GM12874 (cell line): ENCODE results near the gene PTGES3.

Experiments
- CTCF ChIP-seq: IDR thresholded peaks from 2 replicates; pipeline ENCODE4 v1.5.1; 2011; ENCODE audit warnings: low read depth, mild to moderate bottlenecking, control low read depth, low read length, moderate library complexity; ENCODE audit not compliant: insufficient read depth

Gene PTGES3

GRCh38 chr12:56723352-56723751, 35.3 kb upstream of the PTGES3 start:
- TF ChIP-seq CTCF, result no peak

- TF ChIP-seq CTCF, result no peak
These were observed 34.7 kb upstream of the PTGES3 start for GRCh38 chr12:56722832-56723231.

- no peak for TF ChIP-seq CTCF
These were observed 33.6 kb upstream of the PTGES3 start for GRCh38 chr12:56721721-56722120.

- TF ChIP-seq CTCF, result no peak
These were observed 33.1 kb upstream of the PTGES3 start for GRCh38 chr12:56721216-56721615.

- no peak for TF ChIP-seq CTCF
These were observed 32.7 kb upstream of the PTGES3 start for GRCh38 chr12:56720731-56721151.

GRCh38 chr12:56719056-56719455, 31.0 kb upstream of the PTGES3 start:
- TF ChIP-seq CTCF, result no peak

- no peak for TF ChIP-seq CTCF
These were observed 30.6 kb upstream of the PTGES3 start for GRCh38 chr12:56718636-56719035.

GRCh38 chr12:56718149-56718548, 30.1 kb upstream of the PTGES3 start:
- TF ChIP-seq CTCF, result no peak
